ENCODE measurements around the gene SESN3. TPM values are rescaled to one million over a fixed set of nuclear protein-coding genes. Genes with fewer than 3 reads are reported as not detected.

Gene SESN3
- total RNA-seq, 1 experiment from 2014 or later, result 1.4 TPM

GRCh38 chr11:95140397-95141033 lies 90.5 kb downstream of the SESN3 start:
- ChIA-PET POLR2A (no interaction called here), CTCF (interaction anchor here (0.6 kb wide), 1 partner anchor 625 kb away, joined by 5 read pairs; no protein-coding TSS in a partner anchor)
- Histone ChIP-seq H3K4me3 (ENCODE audit: low read depth in 2 of 2, low read length in 2 of 2) (no peak overlapping the region), H3K36me3 (ENCODE audit: control insufficient read depth, insufficient read depth, low read length) (no peaks in the 10 kb centered on the region), H3K9me3 (ENCODE audit: control insufficient read depth, insufficient read depth, low read depth, low read length) (no peaks in the 10 kb centered on the region), H3K27ac (ENCODE audit: low read length) (no peak overlapping the region), H3K27me3 (ENCODE audit: control insufficient read depth, insufficient read depth, low read length) (peaks cover 3% of the 10 kb centered on the region; the same call in 1 of the 2 replicates), H3K4me1 (ENCODE audit: control insufficient read depth, insufficient read depth, low read length) (no peaks in the 10 kb centered on the region)
- no TSS peak for BruUV-seq (replicated peaks)
- ATAC-seq, result no peak
- in situ Hi-C loops (cut with HindIII; ENCODE audit: low pct_unique_long_range_greater_than_20kb, low sequenced_read_pairs) (no loop called here), intact Hi-C loops (cut with micrococcal nuclease; ENCODE audit: unreplicated experiment) (loop anchor here (10.0 kb wide), 1 partner anchor 516 kb away; no protein-coding TSS in a partner anchor)
- TF ChIP-seq REST (IDR thresholded peaks at IDR 0.05; ENCODE audit: insufficient read depth in 1 of 2, low read depth in 2 of 2, low read length in 1 of 2), result no peak
- TF ChIP-seq, protein P1, sequence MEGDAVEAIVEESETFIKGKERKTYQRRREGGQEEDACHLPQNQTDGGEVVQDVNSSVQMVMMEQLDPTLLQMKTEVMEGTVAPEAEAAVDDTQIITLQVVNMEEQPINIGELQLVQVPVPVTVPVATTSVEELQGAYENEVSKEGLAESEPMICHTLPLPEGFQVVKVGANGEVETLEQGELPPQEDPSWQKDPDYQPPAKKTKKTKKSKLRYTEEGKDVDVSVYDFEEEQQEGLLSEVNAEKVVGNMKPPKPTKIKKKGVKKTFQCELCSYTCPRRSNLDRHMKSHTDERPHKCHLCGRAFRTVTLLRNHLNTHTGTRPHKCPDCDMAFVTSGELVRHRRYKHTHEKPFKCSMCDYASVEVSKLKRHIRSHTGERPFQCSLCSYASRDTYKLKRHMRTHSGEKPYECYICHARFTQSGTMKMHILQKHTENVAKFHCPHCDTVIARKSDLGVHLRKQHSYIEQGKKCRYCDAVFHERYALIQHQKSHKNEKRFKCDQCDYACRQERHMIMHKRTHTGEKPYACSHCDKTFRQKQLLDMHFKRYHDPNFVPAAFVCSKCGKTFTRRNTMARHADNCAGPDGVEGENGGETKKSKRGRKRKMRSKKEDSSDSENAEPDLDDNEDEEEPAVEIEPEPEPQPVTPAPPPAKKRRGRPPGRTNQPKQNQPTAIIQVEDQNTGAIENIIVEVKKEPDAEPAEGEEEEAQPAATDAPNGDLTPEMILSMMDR (IDR thresholded peaks at IDR 0.05), result no peak
- no peak for TF ChIP-seq POLR2AphosphoS5 (IDR thresholded peaks at IDR 0.05; ENCODE audit: low read depth, low read length)
- TF ChIP-seq TCF7L2 (IDR thresholded peaks at IDR 0.05; ENCODE audit: low read depth, low read length), result no peak
- no peak for TF ChIP-seq SIN3A (IDR thresholded peaks at IDR 0.05; ENCODE audit: borderline replicate concordance, insufficient read depth, low read depth, low read length)
- DNase-seq (ENCODE audit: low read depth, low spot score), result no peak

DNA sequence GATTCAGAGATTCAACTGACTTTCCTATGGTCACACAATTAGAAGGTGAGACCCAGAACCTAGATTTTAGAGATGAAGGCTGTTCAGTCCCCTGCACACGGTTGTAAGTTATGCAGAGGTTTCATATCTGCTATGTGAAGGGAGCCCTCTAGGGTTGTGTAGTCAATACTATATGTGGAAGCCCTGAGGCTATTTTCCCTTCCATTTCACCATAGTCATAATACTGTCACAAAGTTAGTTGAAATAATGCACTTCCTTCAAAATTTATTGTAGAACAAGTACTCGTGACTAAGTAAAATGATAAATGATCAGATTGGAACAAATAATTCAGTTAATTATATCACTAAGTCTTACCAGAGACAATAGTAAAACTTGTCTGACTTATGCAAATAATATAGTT lies 92.6 kb downstream of the SESN3 start:
- intact Hi-C loops (cut with micrococcal nuclease; ENCODE audit: unreplicated experiment), result no loop called here
- H3K4me3 ChIP-seq (ENCODE audit: low read depth in 2 of 2, low read length in 2 of 2), result no peak overlapping the region
- ChIA-PET POLR2A (no interaction called here), CTCF (no interaction called here)
- no peak for DNase-seq (ENCODE audit: low read depth, low spot score)
- TF ChIP-seq, protein P1 (IDR thresholded peaks at IDR 0.05), result no peak
- no peak for TF ChIP-seq TCF7L2 (IDR thresholded peaks at IDR 0.05; ENCODE audit: low read depth, low read length)
- no peak for TF ChIP-seq SIN3A (IDR thresholded peaks at IDR 0.05; ENCODE audit: borderline replicate concordance, insufficient read depth, low read depth, low read length)
- no peak for TF ChIP-seq REST (IDR thresholded peaks at IDR 0.05; ENCODE audit: insufficient read depth in 1 of 2, low read depth in 2 of 2, low read length in 1 of 2)
- TF ChIP-seq POLR2AphosphoS5 (IDR thresholded peaks at IDR 0.05; ENCODE audit: low read depth, low read length), result no peak
- no peaks in the 10 kb centered on the region for H3K36me3 ChIP-seq (ENCODE audit: control insufficient read depth, insufficient read depth, low read length)
- peaks cover 3% of the 10 kb centered on the region; the same call in 1 of the 2 replicates for H3K27me3 ChIP-seq (ENCODE audit: control insufficient read depth, insufficient read depth, low read length)
- BruUV-seq (replicated peaks), result no TSS peak
- in situ Hi-C loops (cut with HindIII; ENCODE audit: low pct_unique_long_range_greater_than_20kb, low sequenced_read_pairs), result no loop called here
- no peak overlapping the region for H3K27ac ChIP-seq (ENCODE audit: low read length)
- no peaks in the 10 kb centered on the region; the same call in 1 of the 2 replicates for H3K4me1 ChIP-seq (ENCODE audit: control insufficient read depth, insufficient read depth, low read length)
- H3K9me3 ChIP-seq (ENCODE audit: control insufficient read depth, insufficient read depth, low read depth, low read length), result no peaks in the 10 kb centered on the region
- no peak for ATAC-seq
